Measurements from ENCODE around the gene SCARB2.

DNA sequence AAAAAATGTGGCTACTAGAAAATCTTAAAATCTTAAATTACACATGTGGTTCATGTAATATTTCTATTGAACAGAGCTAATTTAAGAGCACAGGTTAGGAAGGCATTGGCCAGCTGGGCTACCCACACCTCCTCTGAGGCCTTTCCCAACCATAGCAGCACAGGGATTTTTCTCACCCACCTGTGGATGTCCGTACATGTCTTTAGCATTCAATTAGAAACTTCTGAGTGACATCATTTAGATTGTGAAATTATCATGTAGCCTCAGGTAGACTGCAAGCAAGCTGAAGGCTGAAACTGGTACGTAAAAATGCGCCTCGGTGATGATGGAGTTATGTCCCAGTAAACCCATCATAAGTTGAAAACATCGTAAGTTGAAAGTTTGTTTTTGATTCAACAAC lies 31.2 kb downstream of the SCARB2 start:
- TF ChIP-seq, protein P1, sequence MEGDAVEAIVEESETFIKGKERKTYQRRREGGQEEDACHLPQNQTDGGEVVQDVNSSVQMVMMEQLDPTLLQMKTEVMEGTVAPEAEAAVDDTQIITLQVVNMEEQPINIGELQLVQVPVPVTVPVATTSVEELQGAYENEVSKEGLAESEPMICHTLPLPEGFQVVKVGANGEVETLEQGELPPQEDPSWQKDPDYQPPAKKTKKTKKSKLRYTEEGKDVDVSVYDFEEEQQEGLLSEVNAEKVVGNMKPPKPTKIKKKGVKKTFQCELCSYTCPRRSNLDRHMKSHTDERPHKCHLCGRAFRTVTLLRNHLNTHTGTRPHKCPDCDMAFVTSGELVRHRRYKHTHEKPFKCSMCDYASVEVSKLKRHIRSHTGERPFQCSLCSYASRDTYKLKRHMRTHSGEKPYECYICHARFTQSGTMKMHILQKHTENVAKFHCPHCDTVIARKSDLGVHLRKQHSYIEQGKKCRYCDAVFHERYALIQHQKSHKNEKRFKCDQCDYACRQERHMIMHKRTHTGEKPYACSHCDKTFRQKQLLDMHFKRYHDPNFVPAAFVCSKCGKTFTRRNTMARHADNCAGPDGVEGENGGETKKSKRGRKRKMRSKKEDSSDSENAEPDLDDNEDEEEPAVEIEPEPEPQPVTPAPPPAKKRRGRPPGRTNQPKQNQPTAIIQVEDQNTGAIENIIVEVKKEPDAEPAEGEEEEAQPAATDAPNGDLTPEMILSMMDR (IDR thresholded peaks at IDR 0.05; ENCODE audit: extremely low read depth in 1 of 2, insufficient read depth in 1 of 2, low read depth in 1 of 2, low read length in 2 of 2) = no peak
- no peak for TF ChIP-seq JUN (IDR thresholded peaks at IDR 0.05; ENCODE audit: borderline replicate concordance, insufficient read depth, insufficient read length, low read depth)
- no peak for TF ChIP-seq POLR2A (IDR thresholded peaks at IDR 0.05; ENCODE audit: low read depth, low read length)
- no peak for TF ChIP-seq POLR2AphosphoS5 (IDR thresholded peaks at IDR 0.05; ENCODE audit: insufficient read depth, low read depth, low read length)
